Muscle of back (tissue), 11 donors: ENCODE data around the gene RNF166. TPM values are rescaled to one million over a fixed set of nuclear protein-coding genes. Genes with fewer than 3 reads are reported as not detected.
A peak's percentile ranks its signal among the peaks of the same experiment; 100 is the strongest.

Experiments used
- DNase-seq, 3 donors: peaks; one replicate each; pipeline versions ENCODE4 v3.0.0 to v3.0.0-alpha.2; 2013
- polyA plus RNA-seq, 10 donors: library from polyadenylated mRNA; unstranded; fragments of 120-200 nt; gene quantifications; one replicate each; pipeline ENCODE4 v1.2.1, GENCODE V29; 2013; ENCODE audit not compliant: insufficient read length in 10 of 10

RNF166 gene
- polyA plus RNA-seq, 10 donors = 13.0 to 23.0 (median 15.6) TPM

- no peak for DNase-seq
Measured at GRCh38 chr16:88739977-88740726, 33.9 kb upstream of the RNF166 start.

DNA sequence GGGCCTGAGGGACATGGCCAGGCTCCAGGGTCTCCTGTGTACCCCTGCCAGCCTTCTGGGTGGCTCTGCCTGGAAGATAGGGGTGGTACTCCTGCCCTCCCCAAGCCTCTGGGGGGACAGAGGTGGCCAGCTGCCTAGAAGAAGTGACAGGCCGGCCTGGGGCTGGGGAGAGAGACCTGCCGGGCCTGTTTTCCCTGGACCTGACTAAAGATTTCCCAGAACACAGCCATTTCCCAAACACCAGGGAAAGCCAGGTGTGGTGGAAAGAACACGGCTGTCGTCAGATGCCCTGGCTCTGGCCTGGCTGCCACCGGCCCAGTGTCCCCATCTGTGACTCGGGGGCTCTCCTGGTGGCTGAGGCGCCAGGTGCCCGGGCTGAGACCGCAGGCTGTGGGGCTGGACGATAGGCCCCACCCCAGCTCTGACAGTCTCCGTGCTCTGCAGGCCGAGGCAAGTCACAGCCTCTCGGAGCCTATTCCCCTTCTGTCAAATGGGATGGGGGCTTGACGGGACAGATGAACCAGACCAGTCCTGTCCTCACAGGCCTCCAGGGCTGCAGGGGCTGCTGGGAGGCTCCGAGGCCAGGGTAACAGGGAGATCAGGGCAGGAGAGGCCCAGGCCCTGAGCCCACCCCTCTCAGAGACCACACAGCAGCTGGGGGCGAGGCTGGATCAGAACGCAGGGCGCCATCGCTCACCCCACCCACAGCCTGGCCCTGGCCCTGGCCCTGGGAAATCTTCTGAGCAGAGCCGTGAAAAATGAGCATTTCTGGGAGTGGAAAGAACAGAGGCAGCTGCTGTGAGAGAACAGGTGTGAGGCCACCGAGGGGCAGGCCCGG, 33.1 kb upstream of the RNF166 start:
- DNase-seq = peak in 2 of 3 donors; percentile 30 to 53

- no peak for DNase-seq
Measured at GRCh38 chr16:88738151-88739084, 32.2 kb upstream of the RNF166 start.

DNA sequence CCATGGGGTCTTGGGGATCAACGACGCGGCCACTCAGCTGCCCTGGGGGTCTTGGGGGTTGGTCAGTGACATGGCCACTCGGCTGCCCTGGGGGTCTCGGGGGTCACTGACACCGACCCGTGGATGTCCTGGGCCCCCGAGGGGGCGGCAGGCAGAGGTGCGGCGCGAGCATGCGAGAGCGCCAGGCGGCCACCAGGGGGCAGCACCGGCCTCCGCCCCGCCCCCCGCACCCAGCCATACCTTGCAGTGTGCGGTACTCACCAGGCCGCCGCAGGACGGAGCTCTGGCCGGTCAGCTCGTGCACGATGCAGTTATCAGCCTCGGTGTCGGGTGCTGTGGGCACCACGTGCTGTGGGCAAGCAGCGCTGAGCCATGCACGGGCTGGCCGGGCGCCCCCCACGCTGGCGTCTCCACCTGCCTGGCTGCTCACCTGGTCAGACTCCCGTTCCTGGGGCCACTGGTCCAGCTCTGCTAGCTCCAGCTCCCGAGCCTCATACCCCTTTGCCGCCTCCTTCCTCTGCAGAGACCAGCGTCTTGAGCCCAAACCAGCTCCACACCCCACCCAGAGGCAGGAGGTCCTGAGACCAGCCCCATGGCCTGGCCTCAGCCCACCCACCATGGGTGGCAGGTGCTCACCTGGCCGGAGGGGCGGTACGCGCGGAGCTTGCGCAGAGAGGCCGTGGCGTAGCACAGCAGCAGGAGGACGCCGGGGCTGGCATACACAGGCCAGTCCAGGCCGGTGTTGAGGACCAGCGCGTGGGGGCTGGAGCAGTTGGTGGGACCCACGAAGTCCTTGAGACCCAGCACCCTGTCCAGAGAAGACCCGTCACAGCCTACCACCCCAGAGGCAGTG, 31.3 kb upstream of the RNF166 start:
- DNase-seq = peak; percentile 33 to 78 (median 47)

- DNase-seq = no peak
Measured at GRCh38 chr16:88736496-88736895, 30.3 kb upstream of the RNF166 start.

- no peak for DNase-seq
Measured at GRCh38 chr16:88736088-88736487, 29.9 kb upstream of the RNF166 start.

- DNase-seq = no peak
Measured at GRCh38 chr16:88735616-88736015, 29.4 kb upstream of the RNF166 start.

DNA sequence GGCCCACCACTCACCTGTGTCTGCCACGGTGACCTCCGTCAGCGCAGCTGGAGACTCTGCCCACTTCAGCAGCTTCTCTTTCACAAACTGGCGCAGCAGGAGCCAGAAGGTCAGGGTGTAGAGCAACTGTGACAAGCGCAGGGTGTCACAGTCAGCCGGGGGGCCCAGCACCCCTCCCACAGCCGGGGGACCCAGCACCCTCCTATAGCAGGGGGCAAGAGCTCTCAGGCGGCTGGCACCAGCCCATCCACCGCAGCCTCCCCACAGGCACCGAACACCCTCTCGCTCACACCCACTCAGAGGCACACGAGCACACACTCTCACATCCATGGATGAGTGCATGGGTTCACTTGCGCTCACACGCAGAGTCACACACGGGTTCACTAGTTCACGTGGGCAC, 28.9 kb upstream of the RNF166 start:
- no peak for DNase-seq

GRCh38 chr16:88734361-88734728, 28.1 kb upstream of the RNF166 start:
- no peak for DNase-seq

GRCh38 chr16:88733630-88734360, 27.6 kb upstream of the RNF166 start:
- no peak for DNase-seq

- no peak for DNase-seq
Measured at GRCh38 chr16:88732961-88733294, 26.7 kb upstream of the RNF166 start.

DNA sequence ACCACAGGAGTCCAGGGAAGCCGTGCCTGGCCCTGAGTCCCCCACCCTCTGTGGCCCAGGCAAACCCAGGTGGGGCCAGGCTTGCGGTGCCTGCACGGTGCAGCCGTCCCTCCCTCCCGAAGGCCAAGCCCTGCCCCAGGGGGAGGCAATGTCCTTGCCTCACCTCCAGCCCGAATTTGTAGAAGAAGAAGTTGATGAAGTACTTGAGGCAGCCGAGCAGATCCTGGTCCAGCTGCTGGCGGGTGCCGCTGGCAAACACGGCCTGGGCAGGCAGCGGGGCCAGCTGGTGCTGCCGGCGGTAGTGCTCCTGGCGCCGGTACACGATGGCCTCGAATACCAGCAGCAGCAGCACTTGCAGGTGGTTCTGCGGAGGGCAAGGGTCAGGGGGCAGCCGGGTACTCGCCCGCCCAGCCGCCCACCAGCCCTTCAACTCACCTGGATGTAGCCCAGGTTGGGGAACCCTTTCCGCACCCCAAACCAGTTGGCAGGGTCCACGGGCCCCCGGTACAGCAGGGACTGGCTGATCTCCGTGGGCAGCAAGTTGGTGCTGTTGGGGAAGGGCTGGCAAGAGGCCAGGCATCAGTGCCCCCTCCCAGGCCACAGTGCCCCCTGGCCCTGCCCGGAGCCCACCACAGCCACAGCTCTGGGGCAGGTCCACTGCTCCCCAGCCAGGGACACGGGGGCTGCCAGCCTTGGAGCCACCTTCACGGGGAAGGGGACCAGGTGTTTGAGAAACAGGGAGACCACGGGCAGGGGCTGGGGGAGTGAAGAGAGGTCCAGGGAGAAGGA, 26.2 kb upstream of the RNF166 start:
- DNase-seq = no peak

DNA sequence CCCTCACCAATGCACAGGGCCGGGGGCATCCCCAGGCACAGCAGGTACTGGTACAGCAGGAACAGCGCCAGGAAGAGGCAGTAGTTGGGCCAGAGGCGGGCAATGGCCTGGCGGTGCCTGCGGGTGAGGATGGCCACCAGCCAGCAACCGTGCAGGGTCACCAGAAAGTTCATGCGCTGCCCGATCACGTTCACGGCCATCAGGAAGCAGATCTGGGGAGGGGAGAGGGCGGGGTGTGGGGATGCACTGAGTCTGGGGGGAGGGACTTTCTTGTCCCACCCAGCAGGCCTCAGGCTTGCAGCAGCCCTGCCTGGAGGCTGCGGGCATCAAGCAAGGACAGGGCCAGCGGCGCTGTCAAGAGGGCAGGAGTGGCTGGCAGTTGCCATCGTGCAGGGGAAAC, 25.5 kb upstream of the RNF166 start:
- no peak for DNase-seq

DNA sequence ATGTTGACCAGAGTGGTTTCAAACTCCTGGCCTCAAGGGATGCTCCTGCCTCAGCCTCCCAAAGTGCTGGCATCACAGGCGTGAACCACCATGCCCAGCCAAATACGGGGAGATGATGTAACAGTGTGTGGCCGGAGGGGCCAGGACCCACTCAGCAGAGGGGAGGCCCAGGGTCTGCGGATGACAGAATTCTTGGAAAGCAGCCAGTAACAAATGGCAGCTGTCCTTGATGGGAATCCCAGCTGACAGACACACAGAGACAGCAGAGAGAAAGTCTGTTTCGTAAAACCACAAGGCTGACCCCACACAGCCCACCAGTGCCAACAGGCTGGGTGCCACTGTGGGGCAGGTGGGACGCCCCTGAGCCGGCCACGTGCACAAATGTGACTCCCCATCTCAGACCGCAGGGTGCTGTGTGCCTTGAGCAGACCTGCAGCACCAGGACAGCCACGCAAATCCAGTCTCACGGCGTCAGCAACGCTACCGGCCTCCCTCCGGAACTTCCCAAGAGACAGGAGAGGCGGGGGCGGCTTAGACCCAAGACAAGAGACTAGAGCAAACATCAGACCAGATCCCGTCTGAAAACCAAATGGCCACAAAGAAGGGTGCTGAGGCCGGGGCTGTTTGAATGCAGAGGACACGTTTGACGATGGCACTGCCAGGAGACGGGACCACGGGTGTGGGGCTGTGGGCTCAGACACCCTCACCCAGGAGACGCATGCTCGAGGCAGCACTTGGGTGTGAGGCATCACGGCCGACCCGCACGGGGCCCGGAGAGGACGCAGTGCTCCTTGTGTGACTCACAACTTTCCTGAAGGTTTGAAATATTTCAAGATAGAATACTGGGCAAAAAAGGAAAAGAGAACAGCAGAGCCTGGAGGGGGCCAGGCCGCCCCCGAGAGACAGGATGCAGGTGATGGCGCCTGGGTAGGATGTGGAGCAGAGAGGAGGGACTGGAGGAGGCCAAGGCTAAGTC, 24.7 kb upstream of the RNF166 start:
- peak in 2 of 3 donors; percentile 33 to 66 for DNase-seq

- DNase-seq = peak in 1 of 3 donors; percentile 59
Measured at GRCh38 chr16:88727871-88728270, 21.7 kb upstream of the RNF166 start.

DNA sequence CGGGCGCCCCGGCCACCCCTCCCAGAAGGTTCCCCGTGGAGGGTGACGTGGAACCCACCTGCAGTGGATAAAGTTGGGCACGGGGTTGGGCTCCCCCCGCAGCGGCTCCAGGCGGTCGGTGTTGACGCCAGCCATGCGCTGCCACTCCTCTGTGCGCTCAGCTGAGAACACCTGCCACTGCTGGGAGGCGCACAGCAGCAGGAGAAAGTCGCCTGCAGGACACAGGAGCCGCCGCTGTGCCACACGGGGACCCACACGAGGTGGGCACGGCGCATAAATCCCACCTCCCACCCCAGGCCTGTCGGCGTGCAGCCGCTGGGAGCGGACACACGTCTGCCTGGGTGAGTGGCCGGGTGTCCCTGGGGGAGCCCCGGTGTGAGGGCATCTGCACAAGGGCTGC, 20.8 kb upstream of the RNF166 start:
- no peak for DNase-seq

GRCh38 chr16:88726408-88726749, 20.2 kb upstream of the RNF166 start:
- no peak for DNase-seq

GRCh38 chr16:88725609-88726407, 19.6 kb upstream of the RNF166 start:
- DNase-seq = no peak
